ENCODE data around the gene ACAP1.

DNA sequence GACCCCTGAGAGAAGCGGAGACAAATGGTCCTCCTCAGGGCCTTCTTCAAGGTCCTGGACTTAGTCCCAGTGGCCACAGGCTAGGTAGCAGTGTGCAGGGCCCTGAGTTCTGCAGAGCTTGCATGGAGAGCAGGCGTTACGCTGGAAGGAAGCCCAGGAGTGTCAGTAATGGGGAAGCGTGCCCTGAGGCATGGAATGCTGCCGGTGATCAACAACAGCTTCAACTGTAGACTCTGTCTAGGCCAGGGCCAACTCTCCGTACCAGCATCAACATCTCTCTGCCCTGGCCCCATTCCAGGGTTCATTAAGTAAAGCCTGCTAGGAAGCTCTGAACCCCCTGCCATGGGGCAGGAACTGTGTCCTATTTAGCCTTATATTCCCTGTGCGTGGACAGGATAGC lies 44.0 kb downstream of the ACAP1 start:
- TF ChIP-seq ZNF138 (CRISPR knock-in tag; conservative IDR thresholded peaks at IDR 0.05) (no peak), JUN (CRISPR knock-in tag; IDR thresholded peaks at IDR 0.05) (no peak), SP1 (CRISPR knock-in tag; conservative IDR thresholded peaks at IDR 0.05) (no peak), ZNF263 (CRISPR knock-in tag; IDR thresholded peaks at IDR 0.05; ENCODE audit: low read depth) (no peak)
- TF ChIP-seq, protein P1, sequence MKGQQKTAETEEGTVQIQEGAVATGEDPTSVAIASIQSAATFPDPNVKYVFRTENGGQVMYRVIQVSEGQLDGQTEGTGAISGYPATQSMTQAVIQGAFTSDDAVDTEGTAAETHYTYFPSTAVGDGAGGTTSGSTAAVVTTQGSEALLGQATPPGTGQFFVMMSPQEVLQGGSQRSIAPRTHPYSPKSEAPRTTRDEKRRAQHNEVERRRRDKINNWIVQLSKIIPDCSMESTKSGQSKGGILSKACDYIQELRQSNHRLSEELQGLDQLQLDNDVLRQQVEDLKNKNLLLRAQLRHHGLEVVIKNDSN (CRISPR knock-in tag; IDR thresholded peaks at IDR 0.05): no peak
- TF ChIP-seq, protein P2, sequence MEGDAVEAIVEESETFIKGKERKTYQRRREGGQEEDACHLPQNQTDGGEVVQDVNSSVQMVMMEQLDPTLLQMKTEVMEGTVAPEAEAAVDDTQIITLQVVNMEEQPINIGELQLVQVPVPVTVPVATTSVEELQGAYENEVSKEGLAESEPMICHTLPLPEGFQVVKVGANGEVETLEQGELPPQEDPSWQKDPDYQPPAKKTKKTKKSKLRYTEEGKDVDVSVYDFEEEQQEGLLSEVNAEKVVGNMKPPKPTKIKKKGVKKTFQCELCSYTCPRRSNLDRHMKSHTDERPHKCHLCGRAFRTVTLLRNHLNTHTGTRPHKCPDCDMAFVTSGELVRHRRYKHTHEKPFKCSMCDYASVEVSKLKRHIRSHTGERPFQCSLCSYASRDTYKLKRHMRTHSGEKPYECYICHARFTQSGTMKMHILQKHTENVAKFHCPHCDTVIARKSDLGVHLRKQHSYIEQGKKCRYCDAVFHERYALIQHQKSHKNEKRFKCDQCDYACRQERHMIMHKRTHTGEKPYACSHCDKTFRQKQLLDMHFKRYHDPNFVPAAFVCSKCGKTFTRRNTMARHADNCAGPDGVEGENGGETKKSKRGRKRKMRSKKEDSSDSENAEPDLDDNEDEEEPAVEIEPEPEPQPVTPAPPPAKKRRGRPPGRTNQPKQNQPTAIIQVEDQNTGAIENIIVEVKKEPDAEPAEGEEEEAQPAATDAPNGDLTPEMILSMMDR (IDR thresholded peaks at IDR 0.05): no peak
- TF ChIP-seq, protein P3, sequence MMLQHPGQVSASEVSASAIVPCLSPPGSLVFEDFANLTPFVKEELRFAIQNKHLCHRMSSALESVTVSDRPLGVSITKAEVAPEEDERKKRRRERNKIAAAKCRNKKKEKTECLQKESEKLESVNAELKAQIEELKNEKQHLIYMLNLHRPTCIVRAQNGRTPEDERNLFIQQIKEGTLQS (CRISPR knock-in tag; conservative IDR thresholded peaks at IDR 0.05): no peak
- TF ChIP-seq, protein P4, sequence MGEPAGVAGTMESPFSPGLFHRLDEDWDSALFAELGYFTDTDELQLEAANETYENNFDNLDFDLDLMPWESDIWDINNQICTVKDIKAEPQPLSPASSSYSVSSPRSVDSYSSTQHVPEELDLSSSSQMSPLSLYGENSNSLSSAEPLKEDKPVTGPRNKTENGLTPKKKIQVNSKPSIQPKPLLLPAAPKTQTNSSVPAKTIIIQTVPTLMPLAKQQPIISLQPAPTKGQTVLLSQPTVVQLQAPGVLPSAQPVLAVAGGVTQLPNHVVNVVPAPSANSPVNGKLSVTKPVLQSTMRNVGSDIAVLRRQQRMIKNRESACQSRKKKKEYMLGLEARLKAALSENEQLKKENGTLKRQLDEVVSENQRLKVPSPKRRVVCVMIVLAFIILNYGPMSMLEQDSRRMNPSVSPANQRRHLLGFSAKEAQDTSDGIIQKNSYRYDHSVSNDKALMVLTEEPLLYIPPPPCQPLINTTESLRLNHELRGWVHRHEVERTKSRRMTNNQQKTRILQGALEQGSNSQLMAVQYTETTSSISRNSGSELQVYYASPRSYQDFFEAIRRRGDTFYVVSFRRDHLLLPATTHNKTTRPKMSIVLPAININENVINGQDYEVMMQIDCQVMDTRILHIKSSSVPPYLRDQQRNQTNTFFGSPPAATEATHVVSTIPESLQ (CRISPR knock-in tag; IDR thresholded peaks at IDR 0.05): no peak
- TF ChIP-seq, protein P5, sequence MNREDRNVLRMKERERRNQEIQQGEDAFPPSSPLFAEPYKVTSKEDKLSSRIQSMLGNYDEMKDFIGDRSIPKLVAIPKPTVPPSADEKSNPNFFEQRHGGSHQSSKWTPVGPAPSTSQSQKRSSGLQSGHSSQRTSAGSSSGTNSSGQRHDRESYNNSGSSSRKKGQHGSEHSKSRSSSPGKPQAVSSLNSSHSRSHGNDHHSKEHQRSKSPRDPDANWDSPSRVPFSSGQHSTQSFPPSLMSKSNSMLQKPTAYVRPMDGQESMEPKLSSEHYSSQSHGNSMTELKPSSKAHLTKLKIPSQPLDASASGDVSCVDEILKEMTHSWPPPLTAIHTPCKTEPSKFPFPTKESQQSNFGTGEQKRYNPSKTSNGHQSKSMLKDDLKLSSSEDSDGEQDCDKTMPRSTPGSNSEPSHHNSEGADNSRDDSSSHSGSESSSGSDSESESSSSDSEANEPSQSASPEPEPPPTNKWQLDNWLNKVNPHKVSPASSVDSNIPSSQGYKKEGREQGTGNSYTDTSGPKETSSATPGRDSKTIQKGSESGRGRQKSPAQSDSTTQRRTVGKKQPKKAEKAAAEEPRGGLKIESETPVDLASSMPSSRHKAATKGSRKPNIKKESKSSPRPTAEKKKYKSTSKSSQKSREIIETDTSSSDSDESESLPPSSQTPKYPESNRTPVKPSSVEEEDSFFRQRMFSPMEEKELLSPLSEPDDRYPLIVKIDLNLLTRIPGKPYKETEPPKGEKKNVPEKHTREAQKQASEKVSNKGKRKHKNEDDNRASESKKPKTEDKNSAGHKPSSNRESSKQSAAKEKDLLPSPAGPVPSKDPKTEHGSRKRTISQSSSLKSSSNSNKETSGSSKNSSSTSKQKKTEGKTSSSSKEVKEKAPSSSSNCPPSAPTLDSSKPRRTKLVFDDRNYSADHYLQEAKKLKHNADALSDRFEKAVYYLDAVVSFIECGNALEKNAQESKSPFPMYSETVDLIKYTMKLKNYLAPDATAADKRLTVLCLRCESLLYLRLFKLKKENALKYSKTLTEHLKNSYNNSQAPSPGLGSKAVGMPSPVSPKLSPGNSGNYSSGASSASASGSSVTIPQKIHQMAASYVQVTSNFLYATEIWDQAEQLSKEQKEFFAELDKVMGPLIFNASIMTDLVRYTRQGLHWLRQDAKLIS (CRISPR knock-in tag; IDR thresholded peaks at IDR 0.05; ENCODE audit: borderline replicate concordance): no peak
- TF ChIP-seq, protein P6, sequence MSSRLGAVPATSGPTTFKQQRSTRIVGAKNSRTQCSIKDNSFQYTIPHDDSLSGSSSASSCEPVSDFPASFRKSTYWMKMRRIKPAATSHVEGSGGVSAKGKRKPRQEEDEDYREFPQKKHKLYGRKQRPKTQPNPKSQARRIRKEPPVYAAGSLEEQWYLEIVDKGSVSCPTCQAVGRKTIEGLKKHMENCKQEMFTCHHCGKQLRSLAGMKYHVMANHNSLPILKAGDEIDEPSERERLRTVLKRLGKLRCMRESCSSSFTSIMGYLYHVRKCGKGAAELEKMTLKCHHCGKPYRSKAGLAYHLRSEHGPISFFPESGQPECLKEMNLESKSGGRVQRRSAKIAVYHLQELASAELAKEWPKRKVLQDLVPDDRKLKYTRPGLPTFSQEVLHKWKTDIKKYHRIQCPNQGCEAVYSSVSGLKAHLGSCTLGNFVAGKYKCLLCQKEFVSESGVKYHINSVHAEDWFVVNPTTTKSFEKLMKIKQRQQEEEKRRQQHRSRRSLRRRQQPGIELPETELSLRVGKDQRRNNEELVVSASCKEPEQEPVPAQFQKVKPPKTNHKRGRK (CRISPR knock-in tag; IDR thresholded peaks at IDR 0.05; ENCODE audit: borderline replicate concordance): no peak
